NB4 (cell line): Measurements from ENCODE around the gene MFSD6.

Experiments used
- MAX ChIP-seq: IDR thresholded peaks from 2 replicates; pipeline ENCODE4 v1.6.1; 2011; ENCODE audit warnings: low read depth, low read length
- MYC ChIP-seq: IDR thresholded peaks from 2 replicates; pipeline ENCODE4 v1.6.1; 2011; ENCODE audit warnings: low read depth, low read length
- TF ChIP-seq, protein P1 (sequence below): IDR thresholded peaks from one replicate; pipeline ENCODE4 v1.5.1; 2012; ENCODE audit warnings: low read depth, low read length

- TF ChIP-seq, protein P1, sequence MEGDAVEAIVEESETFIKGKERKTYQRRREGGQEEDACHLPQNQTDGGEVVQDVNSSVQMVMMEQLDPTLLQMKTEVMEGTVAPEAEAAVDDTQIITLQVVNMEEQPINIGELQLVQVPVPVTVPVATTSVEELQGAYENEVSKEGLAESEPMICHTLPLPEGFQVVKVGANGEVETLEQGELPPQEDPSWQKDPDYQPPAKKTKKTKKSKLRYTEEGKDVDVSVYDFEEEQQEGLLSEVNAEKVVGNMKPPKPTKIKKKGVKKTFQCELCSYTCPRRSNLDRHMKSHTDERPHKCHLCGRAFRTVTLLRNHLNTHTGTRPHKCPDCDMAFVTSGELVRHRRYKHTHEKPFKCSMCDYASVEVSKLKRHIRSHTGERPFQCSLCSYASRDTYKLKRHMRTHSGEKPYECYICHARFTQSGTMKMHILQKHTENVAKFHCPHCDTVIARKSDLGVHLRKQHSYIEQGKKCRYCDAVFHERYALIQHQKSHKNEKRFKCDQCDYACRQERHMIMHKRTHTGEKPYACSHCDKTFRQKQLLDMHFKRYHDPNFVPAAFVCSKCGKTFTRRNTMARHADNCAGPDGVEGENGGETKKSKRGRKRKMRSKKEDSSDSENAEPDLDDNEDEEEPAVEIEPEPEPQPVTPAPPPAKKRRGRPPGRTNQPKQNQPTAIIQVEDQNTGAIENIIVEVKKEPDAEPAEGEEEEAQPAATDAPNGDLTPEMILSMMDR, result no peak
- TF ChIP-seq MAX (no peak), MYC (no peak)
These were observed 136.9 kb downstream of the MFSD6 start for GRCh38 chr2:190545093-190545492.
